ENCODE data around the gene GPR119. TPM values are rescaled to one million over a fixed set of nuclear protein-coding genes. Genes with fewer than 3 reads are reported as not detected.
A peak's percentile ranks its signal among the peaks of the same experiment; 100 is the strongest.
"Not testable (repeated sequence)": the region's sequence is repeated elsewhere in the genome, so short reads cannot be mapped to it uniquely, and the experiment has no call there.

GPR119 gene
- total RNA-seq, 1 donor from 2014 or later, result not detected

GRCh38 chrX:130351567-130351966 is 33.9 kb downstream of the GPR119 start:
- Histone ChIP-seq H3K36me3 (ENCODE audit: control insufficient read depth, insufficient read depth, low read length) (no peaks in the 10 kb centered on the region), H3K4me3 (ENCODE audit: low read depth, low read length) (no peak overlapping the region), H3K27me3 (ENCODE audit: control insufficient read depth, insufficient read depth, low read length) (no peaks in the 10 kb centered on the region)
- DNase-seq (ENCODE audit: low read depth), result no peak
- TF ChIP-seq CTCF (IDR thresholded peaks at IDR 0.05; ENCODE audit: insufficient read depth, low read length, poor library complexity, severe bottlenecking), result no peak

- no peak for TF ChIP-seq CTCF (IDR thresholded peaks at IDR 0.05; ENCODE audit: insufficient read depth, low read length, poor library complexity, severe bottlenecking)
- no peaks in the 10 kb centered on the region for H3K27me3 ChIP-seq (ENCODE audit: control insufficient read depth, insufficient read depth, low read length)
- DNase-seq (ENCODE audit: low read depth), result no peak
- H3K4me3 ChIP-seq (ENCODE audit: low read depth, low read length), result no peak overlapping the region
- H3K36me3 ChIP-seq (ENCODE audit: control insufficient read depth, insufficient read depth, low read length), result no peaks in the 10 kb centered on the region
Measured at GRCh38 chrX:130347321-130347720, 38.2 kb downstream of the GPR119 start.

GRCh38 chrX:130343411-130343810 is 42.1 kb downstream of the GPR119 start:
- TF ChIP-seq CTCF (IDR thresholded peaks at IDR 0.05; ENCODE audit: insufficient read depth, low read length, poor library complexity, severe bottlenecking), result no peak
- H3K36me3 ChIP-seq (ENCODE audit: control insufficient read depth, insufficient read depth, low read length), result no peaks in the 10 kb centered on the region
- no peak for DNase-seq (ENCODE audit: low read depth)
- no peaks in the 10 kb centered on the region for H3K27me3 ChIP-seq (ENCODE audit: control insufficient read depth, insufficient read depth, low read length)
- no peak overlapping the region for H3K4me3 ChIP-seq (ENCODE audit: low read depth, low read length)

- no peak for DNase-seq (ENCODE audit: low read depth)
- Histone ChIP-seq H3K4me3 (ENCODE audit: low read depth, low read length) (peak overlapping the region; percentile 43), H3K27me3 (ENCODE audit: control insufficient read depth, insufficient read depth, low read length) (no peaks in the 10 kb centered on the region), H3K36me3 (ENCODE audit: control insufficient read depth, insufficient read depth, low read length) (no peaks in the 10 kb centered on the region)
- TF ChIP-seq CTCF (IDR thresholded peaks at IDR 0.05; ENCODE audit: insufficient read depth, low read length, poor library complexity, severe bottlenecking), result no peak
Measured at GRCh38 chrX:130340271-130340670, 45.2 kb downstream of the GPR119 start.

GRCh38 chrX:130339408-130340222 is 45.9 kb downstream of the GPR119 start, which contains the start of gene SLC25A14:
TSS of gene SLC25A14 (plus strand) at chrX:130339919. CDS start at chrX:130340279, 360 bp downstream.
- H3K27me3 ChIP-seq (ENCODE audit: control insufficient read depth, insufficient read depth, low read length), result no peaks in the 10 kb centered on the region
- H3K4me3 ChIP-seq (ENCODE audit: low read depth, low read length), result peak within 1 kb of the TSS; percentile 43
- no peaks in the 10 kb centered on the region for H3K36me3 ChIP-seq (ENCODE audit: control insufficient read depth, insufficient read depth, low read length)
- peak; percentile 45 for DNase-seq (ENCODE audit: low read depth)
- TF ChIP-seq CTCF (IDR thresholded peaks at IDR 0.05; ENCODE audit: insufficient read depth, low read length, poor library complexity, severe bottlenecking), result no peak

- H3K36me3 ChIP-seq (ENCODE audit: control insufficient read depth, insufficient read depth, low read length); H3K4me3 ChIP-seq (ENCODE audit: low read depth, low read length); H3K27me3 ChIP-seq (ENCODE audit: control insufficient read depth, insufficient read depth, low read length); DNase-seq (ENCODE audit: low read depth): not testable (repeated sequence)
Measured at GRCh38 chrX:130338869-130339268, 46.6 kb downstream of the GPR119 start.
